A673 (cell line): ENCODE data around the gene THSD4.

Experiments
- CTCF ChIP-seq: fragments of 300-800, 200-600 bp; sonication (generic); conservative IDR thresholded peaks from 2 replicates; pipeline ENCODE4 v1.5.1; 2017; ENCODE audit warnings: low read depth, mild to moderate bottlenecking, antibody characterized with exemption, low read length, moderate library complexity, mixed read lengths
- EZH2 ChIP-seq: fragments of 200-600 bp; sonication (generic); IDR thresholded peaks from 2 replicates; pipeline ENCODE4 v1.6.1; 2017; ENCODE audit warnings: borderline replicate concordance, low read depth, mild to moderate bottlenecking, mixed read lengths, antibody characterized with exemption, low read length; ENCODE audit not compliant: poor library complexity, severe bottlenecking

GRCh38 chr15:71278989-71279756, 163.9 kb downstream of the THSD4 start:
- no peak for TF ChIP-seq CTCF
- no peak for TF ChIP-seq EZH2
